GM13976 (cell line): Measurements from ENCODE around the gene WNT9A.
"Not testable (repeated sequence)": the region's sequence is repeated elsewhere in the genome, so short reads cannot be mapped to it uniquely, and the experiment has no call there.

Experiments
- DNase-seq: peaks from one replicate; pipeline ENCODE4 v3.0.0; 2012; ENCODE audit warnings: low spot score
- in situ Hi-C: fragments of 300-500 bp; cut with MboI; formaldehyde crosslinking; loops from one replicate; pipeline ENCODE4 v1.12.0; 2022; ENCODE audit warnings: low sequenced_read_pairs, mixed read lengths, inconsistent platforms; ENCODE audit not compliant: unreplicated experiment
- TF ChIP-seq, protein P1 (sequence below): IDR thresholded peaks from 2 replicates; pipeline ENCODE4 v1.5.1; 2012; ENCODE audit warnings: borderline replicate concordance, mild to moderate bottlenecking; ENCODE audit not compliant: insufficient read depth; ENCODE audit errors: extremely low read depth, missing control alignments, control extremely low read depth

The WNT9A gene, protein sequence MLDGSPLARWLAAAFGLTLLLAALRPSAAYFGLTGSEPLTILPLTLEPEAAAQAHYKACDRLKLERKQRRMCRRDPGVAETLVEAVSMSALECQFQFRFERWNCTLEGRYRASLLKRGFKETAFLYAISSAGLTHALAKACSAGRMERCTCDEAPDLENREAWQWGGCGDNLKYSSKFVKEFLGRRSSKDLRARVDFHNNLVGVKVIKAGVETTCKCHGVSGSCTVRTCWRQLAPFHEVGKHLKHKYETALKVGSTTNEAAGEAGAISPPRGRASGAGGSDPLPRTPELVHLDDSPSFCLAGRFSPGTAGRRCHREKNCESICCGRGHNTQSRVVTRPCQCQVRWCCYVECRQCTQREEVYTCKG

GRCh38 chr1:227947676-227948492 lies at the start of gene WNT9A:
WNT9A (minus strand) TSS chr1:227947932; CDS start chr1:227947887, 45 bp downstream.
- in situ Hi-C loops = no loop called here
- DNase-seq = peak; percentile 82
- TF ChIP-seq, protein P1, sequence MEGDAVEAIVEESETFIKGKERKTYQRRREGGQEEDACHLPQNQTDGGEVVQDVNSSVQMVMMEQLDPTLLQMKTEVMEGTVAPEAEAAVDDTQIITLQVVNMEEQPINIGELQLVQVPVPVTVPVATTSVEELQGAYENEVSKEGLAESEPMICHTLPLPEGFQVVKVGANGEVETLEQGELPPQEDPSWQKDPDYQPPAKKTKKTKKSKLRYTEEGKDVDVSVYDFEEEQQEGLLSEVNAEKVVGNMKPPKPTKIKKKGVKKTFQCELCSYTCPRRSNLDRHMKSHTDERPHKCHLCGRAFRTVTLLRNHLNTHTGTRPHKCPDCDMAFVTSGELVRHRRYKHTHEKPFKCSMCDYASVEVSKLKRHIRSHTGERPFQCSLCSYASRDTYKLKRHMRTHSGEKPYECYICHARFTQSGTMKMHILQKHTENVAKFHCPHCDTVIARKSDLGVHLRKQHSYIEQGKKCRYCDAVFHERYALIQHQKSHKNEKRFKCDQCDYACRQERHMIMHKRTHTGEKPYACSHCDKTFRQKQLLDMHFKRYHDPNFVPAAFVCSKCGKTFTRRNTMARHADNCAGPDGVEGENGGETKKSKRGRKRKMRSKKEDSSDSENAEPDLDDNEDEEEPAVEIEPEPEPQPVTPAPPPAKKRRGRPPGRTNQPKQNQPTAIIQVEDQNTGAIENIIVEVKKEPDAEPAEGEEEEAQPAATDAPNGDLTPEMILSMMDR = no peak

- TF ChIP-seq, protein P1 = no peak
- in situ Hi-C loops = no loop called here
- DNase-seq = no peak
Observed at GRCh38 chr1:227996187-227996950, 48.6 kb upstream of the WNT9A start.

- TF ChIP-seq, protein P1 = no peak
- no peak for DNase-seq
- in situ Hi-C loops = no loop called here
Observed at GRCh38 chr1:227994632-227995300, 47.0 kb upstream of the WNT9A start.

DNA sequence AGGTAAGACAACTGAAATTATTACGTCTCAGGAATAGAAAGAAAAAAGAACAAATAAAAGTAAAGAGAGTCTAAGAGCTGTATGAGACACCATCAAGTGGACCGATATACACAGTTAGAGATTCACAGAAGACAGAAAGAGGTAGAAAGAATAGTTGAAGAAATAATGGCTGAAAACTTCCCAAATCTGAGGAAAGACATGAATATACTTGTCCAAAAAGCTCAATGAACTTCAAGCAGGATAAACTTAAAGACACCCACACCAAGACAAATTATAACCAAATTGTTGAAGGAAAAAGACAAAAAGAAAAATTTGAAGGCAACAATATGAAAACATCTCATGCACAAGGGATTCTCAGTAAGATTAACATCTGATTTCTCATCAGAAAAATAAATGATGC lies 39.4 kb upstream of the WNT9A start:
- TF ChIP-seq, protein P1 = no peak
- in situ Hi-C loops = no loop called here

GRCh38 chr1:227975583-227976283 lies 28.0 kb upstream of the WNT9A start:
- DNase-seq, in situ Hi-C loops: not testable (repeated sequence)

More for the DNA sequence above, 39.4 kb upstream of the WNT9A start:
- DNase-seq = no peak

DNA sequence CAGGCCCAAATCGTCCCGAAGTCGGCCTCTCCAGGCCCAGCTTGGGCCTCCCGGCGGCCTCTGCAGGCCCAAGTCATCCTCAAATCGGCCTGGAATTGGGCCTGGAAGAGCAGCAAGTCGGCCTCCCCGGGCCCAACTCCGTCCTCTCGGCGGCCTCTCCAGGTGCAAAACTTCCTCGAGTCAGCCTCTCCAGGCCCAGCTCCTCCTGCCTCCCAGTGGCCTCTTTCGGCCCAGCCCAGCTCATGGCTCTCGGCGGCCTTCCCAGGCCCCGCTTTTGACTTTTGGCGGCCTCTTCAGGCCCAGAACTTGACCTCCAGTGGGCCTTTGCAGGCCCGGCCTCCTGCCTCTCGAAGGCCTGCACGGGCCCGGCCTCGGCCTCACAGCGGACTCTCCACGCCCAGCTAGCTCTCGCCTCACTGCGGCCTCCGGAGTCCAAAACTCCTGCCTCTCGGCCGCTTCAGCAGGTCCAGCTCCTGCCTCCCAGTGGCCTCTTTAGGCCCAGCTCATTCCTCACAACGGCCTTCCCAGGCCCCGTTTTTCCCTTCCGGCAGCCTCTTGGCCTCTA lies 26.1 kb upstream of the WNT9A start:
- in situ Hi-C loops, DNase-seq: not testable (repeated sequence)

DNA sequence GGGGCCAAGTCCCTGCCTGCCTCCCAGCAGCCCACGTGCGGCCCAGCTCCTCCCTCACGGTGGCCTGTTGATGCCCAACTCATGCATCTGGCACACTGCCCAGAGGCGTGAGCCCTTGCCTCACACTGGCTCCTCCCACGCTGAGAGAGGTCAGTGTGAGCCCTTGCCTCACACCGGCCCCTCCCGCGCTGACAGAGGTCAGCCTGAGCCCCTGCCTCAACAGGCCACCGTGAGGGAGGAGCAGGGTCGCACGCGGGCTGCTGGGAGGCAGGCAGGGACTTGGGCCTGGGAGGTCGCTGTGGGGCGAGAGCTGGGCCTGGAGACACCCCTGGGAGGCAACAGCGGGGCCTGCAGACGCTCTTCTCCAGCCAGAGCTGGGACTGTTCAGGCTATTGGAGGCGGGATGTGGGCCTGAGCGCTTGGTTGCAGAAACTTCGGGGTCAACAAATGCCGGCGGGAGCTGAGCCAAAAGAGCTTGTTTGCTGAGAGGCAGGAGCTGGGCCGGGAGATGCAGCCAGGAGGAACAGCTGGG lies 25.2 kb upstream of the WNT9A start:
- in situ Hi-C loops, DNase-seq: not testable (repeated sequence)

GRCh38 chr1:227972283-227972679 lies 24.5 kb upstream of the WNT9A start:
- in situ Hi-C loops, DNase-seq: not testable (repeated sequence)

- in situ Hi-C loops, DNase-seq: not testable (repeated sequence)
Observed at GRCh38 chr1:227971643-227972282, 24.0 kb upstream of the WNT9A start.

GRCh38 chr1:227971216-227971615 lies 23.5 kb upstream of the WNT9A start:
- DNase-seq, in situ Hi-C loops: not testable (repeated sequence)
